PC-3 (cell line): ENCODE results near the gene INPP5K. TPM values are rescaled to one million over a fixed set of nuclear protein-coding genes. Genes with fewer than 3 reads are reported as not detected.

Source experiments
- ATAC-seq: fragments of 200-7000 bp; cut with Tn5 transposase; 2 replicates; pipeline ENCODE4 v1.9.1; 2020; ENCODE audit warnings: mild to moderate bottlenecking, moderate library complexity
- BruUV-seq: library from RNA; stranded (reverse); fragments of 400-500 nt; replicated peaks from 2 replicates; lab custom pipeline; 2021; lab: Mats Ljungman, UMichigan
- CTCF ChIA-PET: fragments of 300-600 bp; sonication (Branson Sonifier 250); formaldehyde crosslinking; loops from one replicate; lab custom pipeline; 2022; ENCODE audit warnings: antibody characterized with exemption; lab: Charles Lee
- POLR2A ChIA-PET: fragments of 300-600 bp; sonication (Branson Sonifier 250); formaldehyde crosslinking; loops from one replicate; lab custom pipeline; 2022; ENCODE audit warnings: antibody characterized with exemption; ENCODE audit not compliant: unreplicated experiment; lab: Charles Lee
- DNase-seq: peaks from one replicate; pipeline ENCODE4 v3.0.0-alpha.2; 2015
- H2AFZ ChIP-seq: fragments of 300-600 bp; sonication (generic); 2 replicates; pipeline ENCODE4 v1.6.0; 2016; ENCODE audit warnings: antibody characterized with exemption, low read length
- H3F3A ChIP-seq: fragments of 300-600 bp; sonication (generic); one replicate; pipeline ENCODE4 v1.6.0; 2017; ENCODE audit warnings: antibody characterized with exemption, low read length, control low read depth, mild to moderate bottlenecking; ENCODE audit not compliant: unreplicated experiment
- H3K27ac ChIP-seq: fragments of 300-600 bp; sonication (generic); 2 replicates; pipeline ENCODE4 v1.5.1; 2016; ENCODE audit warnings: mild to moderate bottlenecking, low read length
- H3K27me3 ChIP-seq: fragments of 300-600 bp; sonication (generic); 2 replicates; pipeline ENCODE4 v1.6.1; 2016; ENCODE audit warnings: low read length, mixed read lengths
- H3K36me3 ChIP-seq: fragments of 300-600 bp; sonication (generic); 2 replicates; pipeline ENCODE4 v1.6.1; 2016; ENCODE audit warnings: low read depth, mixed run types, low read length, mixed read lengths
- H3K4me1 ChIP-seq: fragments of 300-600 bp; sonication (generic); 2 replicates; pipeline ENCODE4 v1.5.1; 2016; ENCODE audit warnings: low read length; ENCODE audit not compliant: insufficient read depth
- H3K4me2 ChIP-seq: fragments of 300-600 bp; sonication (generic); 2 replicates; pipeline ENCODE4 v1.6.0; 2016; ENCODE audit warnings: low read length
- H3K4me3 ChIP-seq: fragments of 300-600 bp; sonication (generic); 2 replicates; pipeline ENCODE4 v1.5.1; 2016; ENCODE audit warnings: mild to moderate bottlenecking, low read length, mixed read lengths
- H3K79me2 ChIP-seq: fragments of 300-600 bp; sonication (generic); 2 replicates; pipeline ENCODE4 v1.6.1; 2017; ENCODE audit warnings: low read length, mixed read lengths
- H3K9ac ChIP-seq: fragments of 300-600 bp; sonication (generic); 2 replicates; pipeline ENCODE4 v1.6.0; 2016; ENCODE audit warnings: mild to moderate bottlenecking, low read length
- H3K9me2 ChIP-seq: fragments of 300-600 bp; sonication (generic); replicated peaks from 2 replicates; pipeline ENCODE4 v1.6.1; 2016; ENCODE audit warnings: mixed run types, low read length, mixed read lengths
- H3K9me3 ChIP-seq: fragments of 300-600 bp; sonication (generic); 2 replicates; pipeline ENCODE4 v1.6.1; 2016; ENCODE audit warnings: low read length, mixed read lengths
- H4K20me1 ChIP-seq: fragments of 300-600 bp; sonication (generic); 2 replicates; pipeline ENCODE4 v1.6.1; 2016; ENCODE audit warnings: low read length, mixed read lengths
- EZH2 ChIP-seq: fragments of 300-600 bp; sonication (generic); IDR thresholded peaks from one replicate; pipeline ENCODE4 v1.6.1; 2017; ENCODE audit warnings: antibody characterized with exemption, mild to moderate bottlenecking, low read length; ENCODE audit not compliant: unreplicated experiment
- EZH2phosphoT487 ChIP-seq: fragments of 300-600 bp; sonication (generic); IDR thresholded peaks from 2 replicates; pipeline ENCODE4 v1.6.1; 2018; ENCODE audit warnings: mild to moderate bottlenecking, antibody characterized with exemption, low read length, borderline replicate concordance
- intact Hi-C: fragments of 100-400 bp; cut with micrococcal nuclease; formaldehyde crosslinking; loops from 2 replicates; pipeline ENCODE4 v1.9.0; 2023
- total RNA-seq: library from RNA; depleted of rRNA; stranded (reverse); fragments of >200 nt; gene quantifications from 2 replicates; pipeline ENCODE4 v1.2.3, GENCODE V29; 2014
- TF ChIP-seq, protein P1 (sequence below): fragments of 300-600 bp; sonication (generic); conservative IDR thresholded peaks from 2 replicates; pipeline ENCODE4 v1.5.1; 2017; ENCODE audit warnings: antibody characterized with exemption, low read depth, mild to moderate bottlenecking, low read length

Gene INPP5K
- total RNA-seq, 1 experiment from 2014 or later = 52.6 TPM

DNA sequence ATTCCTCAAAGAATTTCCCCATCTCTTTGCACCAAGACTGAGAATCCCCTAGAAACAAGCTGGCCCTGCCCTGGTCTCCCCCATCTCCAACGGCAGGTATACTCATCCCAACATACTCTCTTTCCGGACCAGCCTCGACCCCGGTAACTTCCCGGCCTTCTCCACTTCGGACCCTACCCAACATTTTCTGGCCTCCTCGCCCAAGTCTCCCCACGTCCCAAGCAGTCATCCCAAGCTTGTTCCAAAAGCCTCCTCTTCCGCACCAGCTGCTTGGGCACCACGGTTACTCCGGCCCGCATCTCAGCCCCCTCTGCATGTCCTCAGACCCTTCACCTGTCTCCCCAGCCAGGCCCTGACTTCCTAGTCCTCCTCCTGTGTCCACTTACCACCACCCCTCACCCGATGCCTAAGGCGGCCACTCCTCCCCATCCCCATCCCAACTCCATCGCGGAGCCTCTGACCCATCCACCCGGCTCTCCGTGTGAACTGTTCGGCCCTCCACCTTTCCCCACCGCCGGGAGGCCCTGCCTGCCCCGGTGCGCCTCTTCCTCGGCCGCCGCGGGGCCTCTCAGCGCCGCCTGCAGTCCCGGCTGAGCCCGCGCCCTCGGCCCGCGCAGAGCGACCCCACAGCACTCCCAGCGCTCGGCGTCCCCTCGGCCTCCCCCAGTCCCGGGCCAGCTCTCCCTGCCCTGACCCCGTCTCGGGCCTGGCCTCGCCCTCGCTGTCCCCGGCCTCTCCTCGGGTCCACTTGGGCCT is 45.2 kb upstream of the INPP5K start:
- no peak overlapping the region for H2AFZ ChIP-seq
- peak; percentile 6 for DNase-seq
- H3K9me2 ChIP-seq = no peaks in the 10 kb centered on the region
- TF ChIP-seq EZH2phosphoT487 (no peak), EZH2 (no peak)
- TF ChIP-seq, protein P1, sequence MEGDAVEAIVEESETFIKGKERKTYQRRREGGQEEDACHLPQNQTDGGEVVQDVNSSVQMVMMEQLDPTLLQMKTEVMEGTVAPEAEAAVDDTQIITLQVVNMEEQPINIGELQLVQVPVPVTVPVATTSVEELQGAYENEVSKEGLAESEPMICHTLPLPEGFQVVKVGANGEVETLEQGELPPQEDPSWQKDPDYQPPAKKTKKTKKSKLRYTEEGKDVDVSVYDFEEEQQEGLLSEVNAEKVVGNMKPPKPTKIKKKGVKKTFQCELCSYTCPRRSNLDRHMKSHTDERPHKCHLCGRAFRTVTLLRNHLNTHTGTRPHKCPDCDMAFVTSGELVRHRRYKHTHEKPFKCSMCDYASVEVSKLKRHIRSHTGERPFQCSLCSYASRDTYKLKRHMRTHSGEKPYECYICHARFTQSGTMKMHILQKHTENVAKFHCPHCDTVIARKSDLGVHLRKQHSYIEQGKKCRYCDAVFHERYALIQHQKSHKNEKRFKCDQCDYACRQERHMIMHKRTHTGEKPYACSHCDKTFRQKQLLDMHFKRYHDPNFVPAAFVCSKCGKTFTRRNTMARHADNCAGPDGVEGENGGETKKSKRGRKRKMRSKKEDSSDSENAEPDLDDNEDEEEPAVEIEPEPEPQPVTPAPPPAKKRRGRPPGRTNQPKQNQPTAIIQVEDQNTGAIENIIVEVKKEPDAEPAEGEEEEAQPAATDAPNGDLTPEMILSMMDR = no peak; the same call in 1 of the 2 replicates
- H3K4me1 ChIP-seq = peaks cover 14% of the 10 kb centered on the region
- no peak overlapping the region for H3K27ac ChIP-seq
- ChIA-PET POLR2A (interaction anchor here (0.5 kb wide), 1 partner anchor 12 kb away, joined by 3 read pairs; no protein-coding TSS in a partner anchor), CTCF (no interaction called here)
- intact Hi-C loops = no loop called here
- H3K4me2 ChIP-seq = peak overlapping the region; percentile 94
- H3K36me3 ChIP-seq = no peaks in the 10 kb centered on the region
- H3F3A ChIP-seq = no peaks in the 10 kb centered on the region
- peaks cover 16% of the 10 kb centered on the region; the same call in 1 of the 2 replicates for H4K20me1 ChIP-seq
- ATAC-seq = peak; percentile 41
- BruUV-seq = no TSS peak
- no peaks in the 10 kb centered on the region for H3K9me3 ChIP-seq
- H3K27me3 ChIP-seq = no peaks in the 10 kb centered on the region
- H3K9ac ChIP-seq = peak overlapping the region; percentile 79
- peaks cover 50% of the 10 kb centered on the region for H3K79me2 ChIP-seq
- H3K4me3 ChIP-seq = peak overlapping the region; percentile 82

DNA sequence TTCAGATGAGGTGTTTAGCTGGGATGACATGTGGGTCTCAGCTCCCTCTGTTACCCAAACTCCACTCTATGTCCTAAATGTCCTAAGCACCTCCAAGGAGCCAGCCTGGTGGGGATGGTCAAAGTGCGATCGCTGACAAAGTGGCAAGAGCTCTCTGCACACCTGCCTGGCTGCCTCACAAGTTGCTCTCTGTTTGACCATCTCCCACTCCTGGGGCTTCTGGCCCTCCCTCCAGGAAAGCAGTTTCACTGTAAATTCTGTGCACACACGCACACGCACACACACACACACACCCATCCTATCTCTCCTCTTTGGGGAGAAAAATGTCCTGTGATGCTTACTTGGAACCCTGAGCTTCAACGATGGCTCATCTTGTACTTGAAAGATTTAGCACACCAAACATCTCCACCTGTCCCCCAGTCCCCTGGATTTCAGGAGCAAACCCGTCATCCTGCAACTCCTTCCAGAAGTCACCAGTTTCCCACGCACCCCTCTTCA is 44.5 kb upstream of the INPP5K start:
- intact Hi-C loops = no loop called here
- CTCF ChIA-PET = no interaction called here
- TF ChIP-seq, protein P1 = no peak
- TF ChIP-seq EZH2phosphoT487 (no peak), EZH2 (no peak)

More for the DNA sequence above, 44.5 kb upstream of the INPP5K start:
- Histone ChIP-seq H3K9ac (no peak overlapping the region; the same call in 1 of the 2 replicates), H2AFZ (no peak overlapping the region), H3K27ac (no peak overlapping the region), H3K4me3 (peak overlapping the region; percentile 82), H3K9me2 (no peaks in the 10 kb centered on the region), H3K79me2 (peaks cover 50% of the 10 kb centered on the region), H4K20me1 (peaks cover 16% of the 10 kb centered on the region; the same call in 1 of the 2 replicates), H3K9me3 (no peaks in the 10 kb centered on the region), H3K4me1 (peaks cover 10% of the 10 kb centered on the region), H3K36me3 (no peaks in the 10 kb centered on the region), H3K4me2 (peak overlapping the region; percentile 94), H3K27me3 (no peaks in the 10 kb centered on the region), H3F3A (no peaks in the 10 kb centered on the region)
- POLR2A ChIA-PET = no interaction called here
- ATAC-seq = no peak
- TSS peak; percentile 32 for BruUV-seq
- no peak for DNase-seq
